Stomach (tissue), 9 donors: Measurements from ENCODE around the gene CHRM5. TPM values are rescaled to one million over a fixed set of nuclear protein-coding genes. Genes with fewer than 3 reads are reported as not detected.
"Not testable (repeated sequence)": the region's sequence is repeated elsewhere in the genome, so short reads cannot be mapped to it uniquely, and the experiment has no call there.

ENCODE experiments used
- DNase-seq, 2 donors: peaks; one replicate each; pipeline versions ENCODE4 v3.0.0 to v3.0.0-alpha.2; 2013 to 2019
- H3K27ac ChIP-seq, 5 donors: fragments of 200-600 bp in 4 of 5; sonication (generic) in 4 of 5; one replicate each; pipeline ENCODE4 v1.5.1; 2013 to 2019; ENCODE audit warnings: mild to moderate bottlenecking in 1 of 5, moderate library complexity in 1 of 5
- H3K27me3 ChIP-seq, 3 donors: fragments of 200-600 bp; sonication (generic); one replicate each; pipeline ENCODE4 v1.5.1; 2017 to 2019; ENCODE audit warnings: mixed run types in 1 of 3
- H3K36me3 ChIP-seq, 4 donors: fragments of 200-600 bp; sonication (generic); 1 replicate in 3 of 4; 2 replicates in 1 of 4; pipeline ENCODE4 v1.5.1; 2016 to 2019
- H3K4me1 ChIP-seq, 4 donors: fragments of 200-600 bp; sonication (generic); one replicate each; pipeline ENCODE4 v1.5.1; 2016 to 2019
- H3K4me3 ChIP-seq, 4 donors: fragments of 200-600 bp; sonication (generic) in 3 of 4; one replicate each; pipeline ENCODE4 v1.5.1; 2016 to 2019; ENCODE audit warnings: mild to moderate bottlenecking in 1 of 4
- H3K9me3 ChIP-seq, 4 donors: fragments of 200-600 bp; sonication (generic); one replicate each; pipeline ENCODE4 v1.5.1; 2016 to 2019
- EP300 ChIP-seq: sonication (generic); formaldehyde crosslinking; IDR thresholded peaks from one replicate; pipeline ENCODE4 v1.6.1; 2017; ENCODE audit warnings: antibody characterized with exemption
- POLR2A ChIP-seq, 4 donors: fragments of 450-650 bp; IDR thresholded peaks; one replicate each; pipeline ENCODE4 v1.6.1; 2016; ENCODE audit warnings: antibody characterized with exemption in 4 of 4, control low read depth in 2 of 4, mild to moderate bottlenecking in 1 of 4, moderate library complexity in 1 of 4
- POLR2AphosphoS5 ChIP-seq, 3 donors: sonication (generic); formaldehyde crosslinking; IDR thresholded peaks; one replicate each; pipeline ENCODE4 v1.6.1; 2016; ENCODE audit warnings: antibody characterized with exemption in 3 of 3
- WGBS, 5 donors: extraction: QIAGEN DNeasy Blood & Tissue Kit in 3 of 5; methylation state at CpG; one replicate each; pipeline versions ENCODE4 v1.1.5 to v1.1.7; 2013 to 2018; 5-methylcytosine and 5-hydroxymethylcytosine counted together
- intact Hi-C: fragments of 100-400 bp; cut with DNase I; formaldehyde crosslinking; loops from one replicate; pipeline ENCODE4 v1.15.1; 2023; ENCODE audit warnings: low total_unique reads
- polyA plus RNA-seq, 3 donors: library from polyadenylated mRNA; stranded (reverse); fragments of 200-250 nt; gene quantifications; one replicate each; pipeline ENCODE4 v1.2.3, GENCODE V29; 2013
- total RNA-seq, 5 donors: library from RNA; depleted of rRNA; stranded (reverse); fragments of >200 nt; gene quantifications; one replicate each; pipeline versions ENCODE4 v1.1.0 to v1.2.3, GENCODE V29; 2014 to 2016
- TF ChIP-seq, protein P1 (sequence below), 7 experiments: fragments of 450-650 bp in 4 of 7; fragments of 200-600 bp in 3 of 7; sonication (generic) in 3 of 7; IDR thresholded peaks; one replicate each; pipeline ENCODE4 v1.5.1; 2016 to 2019; ENCODE audit warnings: antibody characterized with exemption in 7 of 7, control low read depth in 2 of 7, mild to moderate bottlenecking in 1 of 7
- donor health status: healthy with polysubstance abuse.
- donor health status: Bipolar disorder and iron deficiency.
- donor health status: healthy.

CHRM5 gene
- total and polyA plus RNA-seq, 8 donors: not detected

DNA sequence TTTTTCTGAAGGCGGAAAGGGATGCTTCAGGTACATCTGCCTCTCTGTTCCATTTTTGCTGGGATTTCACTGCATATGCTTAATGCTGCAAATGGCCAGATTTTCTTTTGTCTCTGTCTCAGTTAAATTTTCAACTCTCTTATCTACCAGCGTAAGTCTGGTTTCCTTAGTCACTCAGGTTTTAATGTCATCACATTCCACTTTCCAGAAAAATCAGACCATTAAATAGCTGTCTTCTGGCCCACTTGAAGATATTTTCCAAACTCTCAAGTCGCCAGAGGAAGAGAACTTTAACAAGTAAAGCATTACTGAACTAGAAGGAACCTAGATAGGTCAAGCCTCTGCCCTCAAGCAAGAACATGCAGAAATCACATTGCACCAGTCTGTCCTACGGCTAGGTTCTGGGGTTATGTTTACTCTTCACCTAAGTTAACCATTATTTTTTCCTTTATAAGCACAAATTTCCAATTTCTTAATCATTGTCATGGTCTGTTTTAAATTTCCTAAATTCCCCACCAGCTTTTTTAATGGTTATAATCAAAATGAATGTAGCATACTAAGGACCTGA is 44.2 kb downstream of the CHRM5 start:
- no peaks in the 10 kb centered on the region for H3K36me3 ChIP-seq
- DNase-seq: no peak
- WGBS, 5 donors: 82 to 92% (median 85%) methylated on average over 4 of the region's 4 CpGs
- no peaks in the 10 kb centered on the region for H3K9me3 ChIP-seq
- no peak overlapping the region for H3K4me3 ChIP-seq
- no peaks in the 10 kb centered on the region for H3K27me3 ChIP-seq
- intact Hi-C loops: no loop called here
- TF ChIP-seq POLR2AphosphoS5 (IDR thresholded peaks at IDR 0.05) (no peak), EP300 (no peak), POLR2A (IDR thresholded peaks at IDR 0.05) (no peak)
- TF ChIP-seq, protein P1, sequence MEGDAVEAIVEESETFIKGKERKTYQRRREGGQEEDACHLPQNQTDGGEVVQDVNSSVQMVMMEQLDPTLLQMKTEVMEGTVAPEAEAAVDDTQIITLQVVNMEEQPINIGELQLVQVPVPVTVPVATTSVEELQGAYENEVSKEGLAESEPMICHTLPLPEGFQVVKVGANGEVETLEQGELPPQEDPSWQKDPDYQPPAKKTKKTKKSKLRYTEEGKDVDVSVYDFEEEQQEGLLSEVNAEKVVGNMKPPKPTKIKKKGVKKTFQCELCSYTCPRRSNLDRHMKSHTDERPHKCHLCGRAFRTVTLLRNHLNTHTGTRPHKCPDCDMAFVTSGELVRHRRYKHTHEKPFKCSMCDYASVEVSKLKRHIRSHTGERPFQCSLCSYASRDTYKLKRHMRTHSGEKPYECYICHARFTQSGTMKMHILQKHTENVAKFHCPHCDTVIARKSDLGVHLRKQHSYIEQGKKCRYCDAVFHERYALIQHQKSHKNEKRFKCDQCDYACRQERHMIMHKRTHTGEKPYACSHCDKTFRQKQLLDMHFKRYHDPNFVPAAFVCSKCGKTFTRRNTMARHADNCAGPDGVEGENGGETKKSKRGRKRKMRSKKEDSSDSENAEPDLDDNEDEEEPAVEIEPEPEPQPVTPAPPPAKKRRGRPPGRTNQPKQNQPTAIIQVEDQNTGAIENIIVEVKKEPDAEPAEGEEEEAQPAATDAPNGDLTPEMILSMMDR (IDR thresholded peaks at IDR 0.05): no peak
- H3K27ac ChIP-seq: no peak overlapping the region
- H3K4me1 ChIP-seq: peaks cover 0 to 8% (median 0%) of the 10 kb centered on the region in 4 donors

DNA sequence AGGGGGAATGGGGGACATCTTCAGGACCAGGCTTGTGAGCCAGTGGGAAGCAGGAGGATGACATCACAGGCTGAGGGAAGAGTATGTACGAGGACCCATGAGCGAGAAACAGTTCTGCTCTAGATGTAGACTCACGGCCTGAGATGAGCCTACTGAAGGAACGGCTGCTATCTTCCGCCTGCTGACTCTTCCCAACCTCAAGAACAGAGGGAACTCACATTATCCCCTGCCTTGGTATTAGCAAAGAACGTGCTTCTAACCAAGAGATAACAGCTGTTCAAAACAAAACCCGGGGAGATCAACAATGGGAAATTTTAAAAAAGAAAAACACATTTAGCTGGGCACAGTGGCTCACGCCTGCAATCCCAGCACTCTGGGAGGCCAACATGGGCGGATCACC is 45.4 kb downstream of the CHRM5 start:
- DNase-seq: no peak
- Histone ChIP-seq H3K4me1 (peaks cover 0 to 8% (median 0%) of the 10 kb centered on the region in 4 donors), H3K27me3 (no peaks in the 10 kb centered on the region), H3K27ac (no peak overlapping the region), H3K9me3 (no peaks in the 10 kb centered on the region), H3K36me3 (no peaks in the 10 kb centered on the region), H3K4me3 (no peak overlapping the region)
- WGBS, 5 donors: 89 to 98% (median 96%) methylated on average over 9 of the region's 9 CpGs
- no peak for TF ChIP-seq EP300
- TF ChIP-seq, protein P1 (IDR thresholded peaks at IDR 0.05): no peak
- TF ChIP-seq POLR2AphosphoS5 (IDR thresholded peaks at IDR 0.05): no peak
- no peak for TF ChIP-seq POLR2A (IDR thresholded peaks at IDR 0.05)
- intact Hi-C loops: no loop called here

GRCh38 chr15:34014556-34014955 is 46.3 kb downstream of the CHRM5 start:
- Histone ChIP-seq H3K27ac (no peak overlapping the region), H3K4me3 (no peak overlapping the region), H3K4me1 (peaks cover 0 to 8% (median 0%) of the 10 kb centered on the region in 4 donors), H3K27me3 (no peaks in the 10 kb centered on the region), H3K9me3 (no peaks in the 10 kb centered on the region), H3K36me3 (no peaks in the 10 kb centered on the region)
- TF ChIP-seq, protein P1 (IDR thresholded peaks at IDR 0.05): no peak
- no peak for TF ChIP-seq EP300
- no peak for TF ChIP-seq POLR2AphosphoS5 (IDR thresholded peaks at IDR 0.05)
- TF ChIP-seq POLR2A (IDR thresholded peaks at IDR 0.05): no peak
- intact Hi-C loops: no loop called here
- 71 to 100% (median 81%) methylated on average over 2 of the region's 2 CpGs for WGBS, 5 donors
- DNase-seq: no peak

GRCh38 chr15:34018021-34018645 is 49.8 kb downstream of the CHRM5 start:
- Histone ChIP-seq H3K4me3 (no peak overlapping the region), H3K4me1 (peaks cover 0 to 6% (median 2%) of the 10 kb centered on the region in 4 donors), H3K27ac (no peak overlapping the region), H3K27me3 (no peaks in the 10 kb centered on the region), H3K9me3 (no peaks in the 10 kb centered on the region), H3K36me3 (no peaks in the 10 kb centered on the region)
- peak; percentile 19 to 29 for DNase-seq
- intact Hi-C loops: no loop called here
- WGBS, 5 donors: 80 to 92% (median 86%) methylated on average over 16 of the region's 16 CpGs
- no peak for TF ChIP-seq POLR2AphosphoS5 (IDR thresholded peaks at IDR 0.05)
- TF ChIP-seq, protein P1 (IDR thresholded peaks at IDR 0.05): no peak
- TF ChIP-seq POLR2A (IDR thresholded peaks at IDR 0.05): no peak
- TF ChIP-seq EP300: no peak

GRCh38 chr15:34018738-34019137 is 50.4 kb downstream of the CHRM5 start:
- 99 to 100% (median 100%) methylated on average over 2 of the region's 2 CpGs for WGBS, 5 donors
- H3K9me3 ChIP-seq, DNase-seq, H3K27ac ChIP-seq, H3K4me3 ChIP-seq, H3K27me3 ChIP-seq, H3K36me3 ChIP-seq, intact Hi-C loops: not testable (repeated sequence)
- peaks cover 0 to 12% (median 7%) of the 10 kb centered on the region in 4 donors for H3K4me1 ChIP-seq
